K562 (cell line): Measurements from ENCODE around the gene FADS6. TPM values are rescaled to one million over a fixed set of nuclear protein-coding genes. Genes with fewer than 3 reads are reported as not detected.
A peak's percentile ranks its signal among the peaks of the same experiment; 100 is the strongest.

Source experiments
- CBX3 ChIP-seq, 2 experiments: IDR thresholded peaks; 1 replicate in 1 of 2; 2 replicates in 1 of 2; pipeline ENCODE4 v1.6.1; 2012; ENCODE audit warnings: inconsistent platforms in 2 of 2, low read length in 2 of 2, borderline replicate concordance in 1 of 2, control low read depth in 1 of 2
- CHD4 ChIP-seq: fragments of 200-600 bp; sonication (generic); IDR thresholded peaks from 3 replicates; pipeline ENCODE4 v1.6.1; 2012; ENCODE audit warnings: low read depth, mild to moderate bottlenecking, mixed read lengths, low read length, inconsistent platforms; ENCODE audit not compliant: insufficient read depth, insufficient replicate concordance, poor library complexity, severe bottlenecking
- CREB3 ChIP-seq: fragments of 450-650 bp; conservative IDR thresholded peaks from 2 replicates; pipeline ENCODE4 v1.6.1; 2016; ENCODE audit warnings: missing genetic modification characterization, low read depth, mild to moderate bottlenecking, missing compliant biosample characterization, moderate library complexity
- CTCF ChIP-seq, 3 experiments: IDR thresholded peaks in 2 of 3; conservative IDR thresholded peaks in 1 of 3; 2 replicates each; pipeline ENCODE4 v1.5.1; 2011 to 2012; ENCODE audit warnings: low read length in 3 of 3, mild to moderate bottlenecking in 3 of 3, control low read depth in 2 of 3, improper control_type of control experiment in 1 of 3, inconsistent platforms in 1 of 3, low read depth in 1 of 3, mixed read lengths in 1 of 3, moderate library complexity in 1 of 3; ENCODE audit not compliant: insufficient read depth in 2 of 3
- FOXP1 ChIP-seq: sonication (generic); formaldehyde crosslinking; IDR thresholded peaks from 2 replicates; pipeline ENCODE4 v1.8.0; 2022; ENCODE audit warnings: mild to moderate bottlenecking, missing genetic modification reagents
- HDAC2 ChIP-seq: fragments of 450-650 bp; IDR thresholded peaks from 2 replicates; pipeline ENCODE4 v1.6.1; 2016; ENCODE audit warnings: mild to moderate bottlenecking
- KDM1A ChIP-seq, 2 experiments: fragments of 450-650 bp; IDR thresholded peaks; 2 replicates each; pipeline ENCODE4 v1.6.1; 2016; ENCODE audit warnings: mild to moderate bottlenecking in 2 of 2
- MTA2 ChIP-seq: fragments of 450-650 bp; IDR thresholded peaks from 2 replicates; pipeline ENCODE4 v1.6.1; 2016; ENCODE audit warnings: low read depth
- SMAD1 ChIP-seq: fragments of 150-350 bp; IDR thresholded peaks from 2 replicates; pipeline ENCODE4 v1.6.1; 2014; ENCODE audit warnings: low read length, low read depth; ENCODE audit not compliant: partially characterized antibody
- SMAD4 ChIP-seq: fragments of 250-450 bp; sonication (Bioruptor Pico); conservative IDR thresholded peaks from 2 replicates; pipeline ENCODE4 v1.8.0; 2021; ENCODE audit warnings: inconsistent platforms, mild to moderate bottlenecking, moderate library complexity
- THRB ChIP-seq: fragments of 450-650 bp; formaldehyde crosslinking; conservative IDR thresholded peaks from 2 replicates; pipeline ENCODE4 v1.4.0; 2022; ENCODE audit warnings: mild to moderate bottlenecking, missing genetic modification characterization
- ZNF583 ChIP-seq: fragments of 250-450 bp; sonication (Bioruptor Pico); IDR thresholded peaks from 2 replicates; pipeline ENCODE4 v1.4.0; 2020
- ZNF76 ChIP-seq: fragments of 250-450 bp; sonication (Bioruptor Pico); IDR thresholded peaks from 2 replicates; pipeline ENCODE4 v1.4.0; 2020; ENCODE audit warnings: mild to moderate bottlenecking, moderate library complexity, borderline replicate concordance
- ZNF766 ChIP-seq: fragments of 200-800 bp; sonication (Bioruptor generic); conservative IDR thresholded peaks from 2 replicates; pipeline ENCODE4 v1.6.1; 2016; ENCODE audit warnings: missing genetic modification characterization, missing compliant biosample characterization
- polyA plus RNA-seq, 8 experiments: library from polyadenylated mRNA; depleted of rRNA in 4 of 8; stranded (reverse) in 5 of 8; unstranded in 3 of 8; fragments of >200 nt; fragmentation: Nextera tagmentation in 2 of 8; fragmentation: Illumina TruSeq in 1 of 8; extraction: Ambion mirVana in 2 of 8; extraction: Trizol in 1 of 8; gene quantifications; 2 replicates each; pipeline versions ENCODE4 v1.2.1 to v1.2.3, GENCODE V29; 2011 to 2014; ENCODE audit warnings: inconsistent platforms in 1 of 8, missing spikeins in 1 of 8
- total RNA-seq, 7 experiments: library from RNA; depleted of rRNA in 6 of 7; stranded (reverse); fragments of >200 nt in 6 of 7; fragmentation: Illumina TruSeq in 2 of 7; extraction: Trizol in 2 of 7; gene quantifications; 2 replicates each; pipeline versions ENCODE4 v1.2.1 to v1.2.3, GENCODE V29; 2011 to 2021; ENCODE audit warnings: low replicate concordance in 1 of 7

Gene FADS6
- total and polyA plus RNA-seq, 9 of the 15 experiments (the other 6 are each of a cell fraction or from before 2014, with no cell fraction given) = 0.18 to 0.22 TPM; not detected in 7

GRCh38 chr17:74868251-74868907, 25.1 kb downstream of the FADS6 start (continued):
- TF ChIP-seq THRB (CRISPR knock-in tag) (peak; percentile 58; the same call in 1 of the 2 replicates), FOXP1 (CRISPR knock-in tag) (no peak), CHD4 (no peak), ZNF76 (CRISPR knock-in tag) (no peak), SMAD4 (peak; percentile 76; the same call in 1 of the 2 replicates), SMAD1 (no peak), CTCF (IDR thresholded peaks at IDR 0.05 in 2 of 3, conservative IDR thresholded peaks at IDR 0.05 in 1 of 3; ENCODE audit: insufficient read depth in 2 of 3, low read depth in 1 of 3, low read length in 3 of 3) (no peak), HDAC2 (peak; percentile 91), CREB3 (no peak), ZNF583 (CRISPR knock-in tag) (0 out of 2 replicates have a peak, but pooled peaks have one; percentile 24), CBX3 (IDR thresholded peaks at IDR 0.05; ENCODE audit: borderline replicate concordance in 1 of 2, low read length in 2 of 2) (peak in 1 of 2 experiments; percentile 30; a peak in 1 of 3 replicates), KDM1A (IDR thresholded peaks at IDR 0.05) (peak; percentile 87 to 89), MTA2 (peak; percentile 38), ZNF766 (CRISPR knock-in tag) (peak; percentile 81)
- TF ChIP-seq, all 486 proteins: peak for 118
